ENCODE results near the gene CHST11. TPM values are rescaled to one million over a fixed set of nuclear protein-coding genes. Genes with fewer than 3 reads are reported as not detected.

The CHST11 gene
- total and polyA plus RNA-seq, 10 of the 15 experiments (the other 5 are each of a cell fraction or from before 2014, with no cell fraction given) = 1.9 to 38.1 (median 17.2) TPM

GRCh38 chr12:104752016-104752415, 295.3 kb downstream of the CHST11 start:
- ATAC-seq (no peak; the same call in 2 of the 3 replicates), FAIRE-seq (no peak), DNase-seq (ENCODE audit: low read depth, low spot score) (no peak)
- BruUV-seq (replicated peaks) = no TSS peak
- no peaks in the 10 kb centered on the region for H3K27me3 ChIP-seq (replicated peaks in 1 of 2; ENCODE audit: control insufficient read depth in 2 of 2, insufficient read depth in 2 of 2, low read length in 1 of 2)
- H3K4me3 ChIP-seq = no peak overlapping the region
- POLR2A ChIA-PET = no interaction called here
- H3K9me3 ChIP-seq (replicated peaks; ENCODE audit: control insufficient read depth, insufficient read depth, low read length) = no peaks in the 10 kb centered on the region; the same call in 2 of the 3 replicates
- WGBS (ENCODE audit: insufficient coverage, insufficient replicate concordance, low lambda C conversion rate, missing lambda C conversion rate) = 97% methylated on average over 4 of the region's 4 CpGs
- RAD21 ChIA-PET (ENCODE audit: unreplicated experiment) = interaction anchor here (2.3 kb wide), 1 partner anchor 13 kb away, joined by 7 read pairs; no protein-coding TSS in a partner anchor
- peaks cover 2 to 5% of the 10 kb centered on the region in 2 experiments; a peak in 3 of 4 replicates for H3K36me3 ChIP-seq (ENCODE audit: control insufficient read depth in 2 of 2, insufficient read depth in 2 of 2, low read length in 1 of 2)
- no peak overlapping the region for H3K9ac ChIP-seq (ENCODE audit: control insufficient read depth, insufficient read depth, low read length)
- TF ChIP-seq DPF2 (IDR thresholded peaks at IDR 0.05) (no peak), ZBTB11 (CRISPR knock-in tag; IDR thresholded peaks at IDR 0.05) (no peak), WRNIP1 (IDR thresholded peaks at IDR 0.05; ENCODE audit: borderline replicate concordance, low read depth, low read length) (no peak), REST (IDR thresholded peaks at IDR 0.05; ENCODE audit: low read depth, low read length) (no peak), RCOR1 (conservative IDR thresholded peaks at IDR 0.05; ENCODE audit: low read depth, low read length) (no peak), HCFC1 (IDR thresholded peaks at IDR 0.05; ENCODE audit: low read length) (no peak), IKZF1 (conservative IDR thresholded peaks at IDR 0.05) (no peak), BACH1 (IDR thresholded peaks at IDR 0.05; ENCODE audit: borderline replicate concordance) (no peak), EED (IDR thresholded peaks at IDR 0.05; ENCODE audit: low read depth) (no peak), SIN3A (IDR thresholded peaks at IDR 0.05; ENCODE audit: low read depth, low read length) (no peak), SPI1 (IDR thresholded peaks at IDR 0.05; ENCODE audit: borderline replicate concordance, insufficient read depth, low read depth, low read length) (no peak)
- CTCF ChIA-PET = interaction anchor here (0.7 to 2.4 kb wide), 4 partner anchors 11 to 370 kb away, joined by 3 to 6 read pairs (median 4); no protein-coding TSS in a partner anchor
- in situ Hi-C loops (cut with MboI) (no loop called here), intact Hi-C loops (cut with micrococcal nuclease; ENCODE audit: unreplicated experiment) (no loop called here)
- H3K27ac ChIP-seq (ENCODE audit: control insufficient read depth, insufficient read depth) = no peak overlapping the region
- peak overlapping the region; percentile 22; the same call in 1 of the 2 replicates for H3K4me2 ChIP-seq (ENCODE audit: control insufficient read depth, insufficient read depth)
- H3K79me2 ChIP-seq (ENCODE audit: control insufficient read depth, insufficient read depth, low read length) = peaks cover 2% of the 10 kb centered on the region
- SMC1A ChIA-PET (ENCODE audit: uncharacterized antibody, unreplicated experiment) = interaction anchor here (0.6 to 4.0 kb wide), 6 partner anchors 10 to 201 kb away, joined by 3 to 21 read pairs (median 4); no protein-coding TSS in a partner anchor
- H3K4me1 ChIP-seq (ENCODE audit: control insufficient read depth, insufficient read depth, low read length) = peaks cover 30% of the 10 kb centered on the region
- no peaks in the 10 kb centered on the region for H4K20me1 ChIP-seq (ENCODE audit: control insufficient read depth, insufficient read depth)
- H2AFZ ChIP-seq (ENCODE audit: control insufficient read depth, low read depth, low read length) = no peak overlapping the region
